Stimulated activated CD8-positive, alpha-beta memory T cell treated with anti-CD3 and anti-CD28 coated beads, Interleukin-7, amount 100 ng/mL, for 24 hours (primary cell): ENCODE data around the gene DOCK6.

Experiments used
- DNase-seq: peaks from one replicate; pipeline ENCODE4 v3.0.0-alpha.2; 2020; ENCODE audit warnings: low read depth

Gene DOCK6

GRCh38 chr19:11244846-11245589 lies 17.3 kb downstream of the DOCK6 start:
- no peak for DNase-seq

- no peak for DNase-seq
Observed at GRCh38 chr19:11243798-11244169, 18.5 kb downstream of the DOCK6 start.

- peak; percentile 89 for DNase-seq
Observed at GRCh38 chr19:11242864-11243797, 19.2 kb downstream of the DOCK6 start.

- DNase-seq: no peak
Observed at GRCh38 chr19:11242025-11242424, 20.3 kb downstream of the DOCK6 start.

GRCh38 chr19:11240008-11240444 lies 22.3 kb downstream of the DOCK6 start:
- DNase-seq: no peak

- DNase-seq: no peak
Observed at GRCh38 chr19:11239377-11240000, 22.8 kb downstream of the DOCK6 start, which contains the start of gene ANGPTL8. ANGPTL8 (plus strand) TSS chr19:11239619; CDS start chr19:11239638, 19 bp downstream.

- no peak for DNase-seq
Observed at GRCh38 chr19:11238781-11239376, 23.4 kb downstream of the DOCK6 start.

- no peak for DNase-seq
Observed at GRCh38 chr19:11238041-11238440, 24.3 kb downstream of the DOCK6 start.

GRCh38 chr19:11237321-11237720 lies 25.0 kb downstream of the DOCK6 start:
- DNase-seq: no peak

GRCh38 chr19:11236324-11237301 lies 25.7 kb downstream of the DOCK6 start:
- DNase-seq: no peak

GRCh38 chr19:11234486-11235075 lies 27.7 kb downstream of the DOCK6 start:
- DNase-seq: no peak

GRCh38 chr19:11233073-11233472 lies 29.3 kb downstream of the DOCK6 start:
- DNase-seq: no peak

- no peak for DNase-seq
Observed at GRCh38 chr19:11232555-11232954, 29.8 kb downstream of the DOCK6 start.

GRCh38 chr19:11230621-11231386 lies 31.5 kb downstream of the DOCK6 start:
- no peak for DNase-seq

GRCh38 chr19:11227195-11227886 lies 35.0 kb downstream of the DOCK6 start:
- no peak for DNase-seq

- no peak for DNase-seq
Observed at GRCh38 chr19:11226716-11227166, 35.6 kb downstream of the DOCK6 start.

- DNase-seq: no peak
Observed at GRCh38 chr19:11225815-11226214, 36.5 kb downstream of the DOCK6 start.

GRCh38 chr19:11225172-11225571 lies 37.2 kb downstream of the DOCK6 start:
- no peak for DNase-seq

GRCh38 chr19:11224429-11224828 lies 37.9 kb downstream of the DOCK6 start:
- no peak for DNase-seq
